ENCODE measurements around the gene C19orf53.

- TF ChIP-seq, protein P1, sequence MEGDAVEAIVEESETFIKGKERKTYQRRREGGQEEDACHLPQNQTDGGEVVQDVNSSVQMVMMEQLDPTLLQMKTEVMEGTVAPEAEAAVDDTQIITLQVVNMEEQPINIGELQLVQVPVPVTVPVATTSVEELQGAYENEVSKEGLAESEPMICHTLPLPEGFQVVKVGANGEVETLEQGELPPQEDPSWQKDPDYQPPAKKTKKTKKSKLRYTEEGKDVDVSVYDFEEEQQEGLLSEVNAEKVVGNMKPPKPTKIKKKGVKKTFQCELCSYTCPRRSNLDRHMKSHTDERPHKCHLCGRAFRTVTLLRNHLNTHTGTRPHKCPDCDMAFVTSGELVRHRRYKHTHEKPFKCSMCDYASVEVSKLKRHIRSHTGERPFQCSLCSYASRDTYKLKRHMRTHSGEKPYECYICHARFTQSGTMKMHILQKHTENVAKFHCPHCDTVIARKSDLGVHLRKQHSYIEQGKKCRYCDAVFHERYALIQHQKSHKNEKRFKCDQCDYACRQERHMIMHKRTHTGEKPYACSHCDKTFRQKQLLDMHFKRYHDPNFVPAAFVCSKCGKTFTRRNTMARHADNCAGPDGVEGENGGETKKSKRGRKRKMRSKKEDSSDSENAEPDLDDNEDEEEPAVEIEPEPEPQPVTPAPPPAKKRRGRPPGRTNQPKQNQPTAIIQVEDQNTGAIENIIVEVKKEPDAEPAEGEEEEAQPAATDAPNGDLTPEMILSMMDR (optimal IDR thresholded peaks at IDR 0.05 in 1 of 3, IDR thresholded peaks at IDR 0.05 in 1 of 3, conservative IDR thresholded peaks at IDR 0.05 in 1 of 3; ENCODE audit: extremely low read depth in 1 of 3, insufficient read depth in 2 of 3, low read length in 3 of 3) = no peak
- no peak for TF ChIP-seq EZH2 (IDR thresholded peaks at IDR 0.05; ENCODE audit: low read length)
These were observed 47.0 kb downstream of the C19orf53 start for GRCh38 chr19:13821292-13821691.
